Activated CD4-positive, alpha-beta memory T cell treated with anti-CD3 and anti-CD28 coated beads, Interleukin-2, amount 10 ng/mL, durations not matched to agents 7 days and 5 days (primary cell): ENCODE results near the gene RCC1. TPM values are rescaled to one million over a fixed set of nuclear protein-coding genes. Genes with fewer than 3 reads are reported as not detected.
"Not testable (repeated sequence)": the region's sequence is repeated elsewhere in the genome, so short reads cannot be mapped to it uniquely, and the experiment has no call there.

ENCODE experiments used
- CTCF ChIA-PET: fragments of 350-600 bp; sonication (Branson Sonifier 250); formaldehyde crosslinking; loops from one replicate; lab custom pipeline; 2021; ENCODE audit warnings: antibody characterized with exemption, inconsistent platforms; lab: Charles Lee
- POLR2A ChIA-PET: fragments of 350-600 bp; sonication (Branson Sonifier 250); formaldehyde crosslinking; loops from one replicate; lab custom pipeline; 2021; ENCODE audit warnings: antibody characterized with exemption; lab: Charles Lee
- DNase-seq: peaks from one replicate; pipeline ENCODE4 v3.0.0-alpha.2; 2020
- H3K27ac Mint-ChIP-seq: one replicate; pipeline ENCODE4 v1.8.0; 2021; ENCODE audit warnings: mild to moderate bottlenecking, mixed read lengths
- H3K27me3 Mint-ChIP-seq: one replicate; pipeline ENCODE4 v1.8.0; 2021; ENCODE audit warnings: mixed read lengths
- H3K36me3 Mint-ChIP-seq: one replicate; pipeline ENCODE4 v1.8.0; 2021; ENCODE audit warnings: low read depth, mixed read lengths
- H3K4me1 Mint-ChIP-seq: one replicate; pipeline ENCODE4 v1.8.0; 2021; ENCODE audit warnings: mixed read lengths
- H3K4me3 Mint-ChIP-seq: one replicate; pipeline ENCODE4 v1.8.0; 2021; ENCODE audit warnings: mild to moderate bottlenecking, mixed read lengths
- H3K9me3 Mint-ChIP-seq: one replicate; pipeline ENCODE4 v1.8.0; 2021; ENCODE audit warnings: mixed read lengths
- total RNA-seq, 2 experiments: library from RNA; stranded (reverse); gene quantifications; one replicate each; pipeline ENCODE4 v1.2.3, GENCODE V29; 2021

The RCC1 gene
- total RNA-seq, 2 experiments from 2014 or later = 47.6 to 50.7 TPM

DNA sequence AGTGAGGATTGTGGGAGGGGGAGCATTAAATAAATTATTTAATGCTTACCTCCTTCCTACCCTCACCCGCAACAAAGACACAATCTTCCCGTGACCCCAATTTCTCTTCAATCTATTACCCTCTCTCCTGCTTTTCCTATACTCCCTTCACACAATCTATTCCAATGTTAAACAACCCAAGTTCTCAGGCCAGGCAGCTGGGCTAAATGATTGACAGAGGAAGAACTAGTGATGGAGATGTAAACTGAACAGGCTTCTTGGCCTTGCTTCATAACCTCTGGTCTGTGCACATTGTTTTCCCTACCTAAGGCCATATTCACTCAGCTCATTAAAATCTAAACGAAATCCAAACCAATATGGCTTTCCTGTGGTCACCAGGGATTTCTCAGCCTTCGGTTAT is 3.9 kb upstream of the RCC1 start:
- Mint-ChIP-seq H3K4me1 (peaks cover 13% of the 10 kb centered on the region), H3K4me3 (no peak overlapping the region), H3K36me3 (peaks cover 16% of the 10 kb centered on the region), H3K27ac (no peak overlapping the region), H3K27me3 (no peaks in the 10 kb centered on the region), H3K9me3 (no peaks in the 10 kb centered on the region)
- POLR2A ChIA-PET = no interaction called here
- no peak for DNase-seq
- CTCF ChIA-PET = no interaction called here

- POLR2A ChIA-PET = no interaction called here
- CTCF ChIA-PET = interaction anchor here (0.7 to 1.3 kb wide), 2 partner anchors 91 to 234 kb away, joined by 4 to 5 read pairs; partner anchors contain the start of gene YTHDF2
Measured at GRCh38 chr1:28503117-28503516, 2.7 kb upstream of the RCC1 start.

DNA sequence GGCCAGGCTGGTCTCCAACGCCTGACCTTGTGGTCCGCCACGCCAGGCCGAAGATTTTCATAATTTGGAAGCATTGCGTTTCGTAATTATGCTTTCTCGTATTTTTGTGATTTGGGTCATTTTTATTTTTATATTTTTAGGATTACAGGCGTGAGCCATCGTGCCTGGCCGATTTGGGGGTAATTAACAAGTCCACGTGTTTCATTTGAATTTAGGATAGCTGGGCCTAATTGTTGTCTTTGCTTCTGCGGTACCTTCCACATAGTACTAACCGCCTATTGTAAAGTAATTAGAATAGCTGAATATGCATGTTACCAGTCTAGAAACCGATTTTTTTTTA is 1.0 kb downstream of the RCC1 start:
- POLR2A ChIA-PET = interaction anchor here (0.6 to 14.5 kb wide), 18 partner anchors 11 to 983 kb away, joined by 3 to 264 read pairs (median 10); partner anchors contain the start of genes EYA3, GMEB1, MED18 and PHACTR4
- CTCF ChIA-PET = interaction anchor here (0.6 to 2.7 kb wide), 6 partner anchors 75 to 1706 kb away, joined by 3 to 9 read pairs (median 6); no protein-coding TSS in a partner anchor
- peaks cover 47% of the 10 kb centered on the region for H3K4me1 Mint-ChIP-seq
- DNase-seq = no peak
- no peaks in the 10 kb centered on the region for H3K27me3 Mint-ChIP-seq
- peak overlapping the region; percentile 98 for H3K4me3 Mint-ChIP-seq
- H3K27ac Mint-ChIP-seq = peak overlapping the region; percentile 97
- no peaks in the 10 kb centered on the region for H3K9me3 Mint-ChIP-seq
- peaks cover 64% of the 10 kb centered on the region for H3K36me3 Mint-ChIP-seq

More at GRCh38 chr1:28503117-28503516, 2.7 kb upstream of the RCC1 start:
- Mint-ChIP-seq H3K27ac (no peak overlapping the region), H3K9me3 (no peaks in the 10 kb centered on the region), H3K4me1 (peaks cover 17% of the 10 kb centered on the region), H3K36me3 (peaks cover 28% of the 10 kb centered on the region), H3K4me3 (no peak overlapping the region), H3K27me3 (no peaks in the 10 kb centered on the region)
- no peak for DNase-seq

DNA sequence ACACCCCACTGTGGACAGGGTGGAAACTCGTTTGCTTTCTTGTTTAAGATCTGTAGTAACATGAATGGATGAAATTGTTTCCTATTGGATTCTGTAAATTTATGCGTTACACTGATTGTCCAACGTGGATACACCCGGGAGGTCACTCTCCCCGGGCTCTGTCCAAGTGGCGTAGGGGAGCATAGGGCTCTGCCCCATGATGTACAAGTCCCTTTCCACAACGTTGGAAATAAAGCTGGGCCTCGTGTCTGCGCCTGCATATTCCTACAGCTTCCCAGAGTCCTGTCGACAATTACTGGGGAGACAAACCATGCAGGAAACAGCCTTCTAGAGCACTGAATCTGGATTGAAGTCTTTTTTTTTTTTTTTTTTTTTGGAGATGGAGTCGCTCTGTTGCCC is 1.4 kb downstream of the RCC1 start:
- peak overlapping the region; percentile 97 for H3K27ac Mint-ChIP-seq
- no peaks in the 10 kb centered on the region for H3K9me3 Mint-ChIP-seq
- H3K4me3 Mint-ChIP-seq = peak overlapping the region; percentile 98
- POLR2A ChIA-PET = interaction anchor here (0.6 to 14.5 kb wide), 21 partner anchors 11 to 984 kb away, joined by 3 to 264 read pairs (median 9); partner anchors contain the start of genes EYA3, GMEB1, MED18 and PHACTR4
- CTCF ChIA-PET = interaction anchor here (0.6 to 2.7 kb wide), 9 partner anchors 11 to 1706 kb away, joined by 3 to 9 read pairs (median 5); partner anchors contain the start of gene TAF12
- peaks cover 68% of the 10 kb centered on the region for H3K36me3 Mint-ChIP-seq
- H3K4me1 Mint-ChIP-seq = peaks cover 49% of the 10 kb centered on the region
- no peaks in the 10 kb centered on the region for H3K27me3 Mint-ChIP-seq
- no peak for DNase-seq

- Mint-ChIP-seq H3K4me3 (peak overlapping the region; percentile 98), H3K27me3 (no peaks in the 10 kb centered on the region), H3K36me3 (peaks cover 74% of the 10 kb centered on the region), H3K9me3 (no peaks in the 10 kb centered on the region), H3K27ac (peak overlapping the region; percentile 97), H3K4me1 (peaks cover 55% of the 10 kb centered on the region)
- POLR2A ChIA-PET = interaction anchor here (0.6 to 14.5 kb wide), 21 partner anchors 11 to 674 kb away, joined by 3 to 264 read pairs (median 9); partner anchors contain the start of genes ATP5IF1, EYA3, GMEB1 and MED18
- CTCF ChIA-PET = interaction anchor here (0.6 to 2.8 kb wide), 11 partner anchors 10 to 1707 kb away, joined by 3 to 12 read pairs (median 5); partner anchors contain the start of gene TAF12
- DNase-seq = no peak
Measured at GRCh38 chr1:28507646-28508434, 2.0 kb downstream of the RCC1 start.

GRCh38 chr1:28508435-28508754 is 2.6 kb downstream of the RCC1 start:
- peaks cover 76% of the 10 kb centered on the region for H3K36me3 Mint-ChIP-seq

GRCh38 chr1:28509705-28510272 is 3.9 kb downstream of the RCC1 start:
- peak overlapping the region; percentile 98 for H3K4me3 Mint-ChIP-seq
- peaks cover 62% of the 10 kb centered on the region for H3K4me1 Mint-ChIP-seq
- DNase-seq = no peak
- CTCF ChIA-PET = interaction anchor here (0.6 to 2.8 kb wide), 5 partner anchors 11 to 241 kb away, joined by 3 to 12 read pairs (median 4); partner anchors contain the start of gene TRNAU1AP
- H3K27me3 Mint-ChIP-seq = no peaks in the 10 kb centered on the region
- no peaks in the 10 kb centered on the region for H3K9me3 Mint-ChIP-seq
- peak overlapping the region; percentile 97 for H3K27ac Mint-ChIP-seq
- POLR2A ChIA-PET = interaction anchor here (1.0 to 14.5 kb wide), 18 partner anchors 9 to 672 kb away, joined by 3 to 264 read pairs (median 8); partner anchors contain the start of genes GMEB1, MED18, PHACTR4 and RNU11
- peaks cover 87% of the 10 kb centered on the region for H3K36me3 Mint-ChIP-seq

More at GRCh38 chr1:28508435-28508754, 2.6 kb downstream of the RCC1 start:
- Mint-ChIP-seq H3K9me3 (no peaks in the 10 kb centered on the region), H3K4me3 (peak overlapping the region; percentile 98), H3K4me1 (peaks cover 57% of the 10 kb centered on the region), H3K27me3 (no peaks in the 10 kb centered on the region), H3K27ac (peak overlapping the region; percentile 97)
- no peak for DNase-seq
- ChIA-PET POLR2A (interaction anchor here (0.7 to 14.5 kb wide), 18 partner anchors 10 to 673 kb away, joined by 3 to 264 read pairs (median 10); partner anchors contain the start of genes ATP5IF1, GMEB1, MED18 and RNU11), CTCF (interaction anchor here (0.6 to 2.8 kb wide), 8 partner anchors 9 to 260 kb away, joined by 3 to 12 read pairs (median 5); partner anchors contain the start of gene TRNAU1AP)

DNA sequence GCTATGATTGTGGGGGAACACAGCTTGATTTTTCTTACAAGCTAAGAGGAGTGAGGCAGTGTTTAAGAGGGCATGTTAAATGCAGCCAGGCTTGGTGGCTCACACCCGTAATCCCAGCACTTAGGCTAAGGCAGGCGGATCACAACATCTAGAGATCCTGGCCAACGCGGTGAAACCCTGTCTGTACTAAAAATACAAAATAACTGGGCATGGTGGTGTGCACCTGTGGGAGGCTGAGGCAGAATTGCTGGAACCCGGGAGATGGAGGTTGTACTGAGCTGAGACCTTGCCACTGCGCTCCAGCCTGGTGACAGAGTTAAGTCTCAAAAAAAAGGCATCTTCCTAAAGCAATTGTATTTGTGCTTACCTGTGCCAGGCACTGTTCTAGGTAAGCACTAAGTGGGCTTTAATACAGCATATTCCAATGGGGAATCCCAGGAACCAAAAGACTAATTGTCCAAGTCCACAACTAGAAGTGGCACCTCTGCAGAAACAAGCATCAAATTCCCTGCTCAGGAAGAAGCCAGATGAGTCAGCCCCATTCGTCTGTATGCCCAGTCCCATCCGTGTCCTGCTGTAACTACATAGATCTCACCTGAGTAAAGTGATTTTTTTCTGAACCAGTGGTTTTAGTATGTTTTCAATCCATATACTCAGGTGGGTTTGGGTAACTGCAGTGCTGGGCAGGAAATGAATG is 4.6 kb downstream of the RCC1 start:
- Mint-ChIP-seq H3K36me3 (peaks cover 90% of the 10 kb centered on the region), H3K27me3 (no peaks in the 10 kb centered on the region), H3K4me3 (peak overlapping the region; percentile 98), H3K27ac (peak overlapping the region; percentile 97), H3K9me3 (no peaks in the 10 kb centered on the region), H3K4me1 (peaks cover 61% of the 10 kb centered on the region)
- CTCF ChIA-PET = interaction anchor here (0.6 to 2.8 kb wide), 4 partner anchors 43 to 241 kb away, joined by 3 to 12 read pairs (median 4); partner anchors contain the start of gene TRNAU1AP
- POLR2A ChIA-PET = interaction anchor here (1.0 to 14.5 kb wide), 19 partner anchors 8 to 671 kb away, joined by 3 to 264 read pairs (median 5); partner anchors contain the start of genes GMEB1, MED18, PHACTR4 and RNU11
- DNase-seq = no peak

- Mint-ChIP-seq H3K36me3 (peaks cover 84% of the 10 kb centered on the region), H3K4me3 (peak overlapping the region; percentile 98), H3K27me3 (no peaks in the 10 kb centered on the region), H3K27ac (peak overlapping the region; percentile 97), H3K4me1 (peaks cover 58% of the 10 kb centered on the region), H3K9me3 (no peaks in the 10 kb centered on the region)
- CTCF ChIA-PET = interaction anchor here (1.7 kb wide), 1 partner anchor 101 kb away, joined by 5 read pairs; no protein-coding TSS in a partner anchor
- POLR2A ChIA-PET = interaction anchor here (0.6 to 14.5 kb wide), 12 partner anchors 7 to 263 kb away, joined by 3 to 264 read pairs (median 17); partner anchors contain the start of genes GMEB1, MED18, PHACTR4 and TAF12
- no peak for DNase-seq
Measured at GRCh38 chr1:28510970-28511440, 5.2 kb downstream of the RCC1 start.

GRCh38 chr1:28512058-28512611 is 6.3 kb downstream of the RCC1 start:
- no peaks in the 10 kb centered on the region for H3K27me3 Mint-ChIP-seq
- peaks cover 73% of the 10 kb centered on the region for H3K36me3 Mint-ChIP-seq
- no peak for DNase-seq
- H3K4me3 Mint-ChIP-seq = peak overlapping the region; percentile 67
- H3K4me1 Mint-ChIP-seq = peaks cover 63% of the 10 kb centered on the region
- peak overlapping the region; percentile 80 for H3K27ac Mint-ChIP-seq
- ChIA-PET POLR2A (interaction anchor here (1.0 to 14.5 kb wide), 5 partner anchors 41 to 137 kb away, joined by 3 to 264 read pairs (median 4); partner anchors contain the start of genes RNU11, TAF12 and TRNAU1AP), CTCF (interaction anchor here (0.7 to 1.7 kb wide), 4 partner anchors 11 to 144 kb away, joined by 3 to 7 read pairs (median 5); no protein-coding TSS in a partner anchor)
- H3K9me3 Mint-ChIP-seq = no peaks in the 10 kb centered on the region

- ChIA-PET CTCF (interaction anchor here (1.2 kb wide), 1 partner anchor 363 kb away, joined by 4 read pairs; no protein-coding TSS in a partner anchor), POLR2A (interaction anchor here (7.9 to 14.5 kb wide), 2 partner anchors 7 to 66 kb away, joined by 103 to 264 read pairs; partner anchors contain the start of gene RCC1)
- H3K4me1 Mint-ChIP-seq = peaks cover 62% of the 10 kb centered on the region
- not testable (repeated sequence) for H3K9me3 Mint-ChIP-seq, H3K27me3 Mint-ChIP-seq, H3K4me3 Mint-ChIP-seq, DNase-seq
- peaks cover 54% of the 10 kb centered on the region for H3K36me3 Mint-ChIP-seq
- H3K27ac Mint-ChIP-seq = peak overlapping the region; percentile 42
Measured at GRCh38 chr1:28514445-28514933, 8.6 kb downstream of the RCC1 start.
